Endodermal cell (in vitro differentiated cells): ENCODE data around the gene STX19. TPM values are rescaled to one million over a fixed set of nuclear protein-coding genes. Genes with fewer than 3 reads are reported as not detected.
A peak's percentile ranks its signal among the peaks of the same experiment; 100 is the strongest.

Experiments
- DNase-seq: peaks from one replicate; pipeline ENCODE4 v3.0.0-alpha.2; 2017
- H3K27ac ChIP-seq: 2 replicates; pipeline ENCODE4 v1.5.1; 2013; ENCODE audit warnings: mild to moderate bottlenecking, low read depth, low read length, moderate library complexity
- H3K27me3 ChIP-seq: 2 replicates; pipeline ENCODE4 v1.6.1; 2013; ENCODE audit warnings: mild to moderate bottlenecking, low read length, moderate library complexity; ENCODE audit not compliant: insufficient read depth, control insufficient read depth, poor library complexity, severe bottlenecking
- H3K36me3 ChIP-seq: 2 replicates; pipeline ENCODE4 v1.7.0; 2013; ENCODE audit warnings: mild to moderate bottlenecking, low read length, moderate library complexity; ENCODE audit not compliant: control insufficient read depth, insufficient read depth
- H3K4me1 ChIP-seq: one replicate; pipeline ENCODE4 v1.7.0; 2013; ENCODE audit warnings: low read length; ENCODE audit not compliant: control insufficient read depth, insufficient read depth
- H3K4me3 ChIP-seq: 2 replicates; pipeline ENCODE4 v1.5.1; 2013; ENCODE audit warnings: mild to moderate bottlenecking, low read length, moderate library complexity
- H3K9ac ChIP-seq: 2 replicates; pipeline ENCODE4 v1.6.1; 2013; ENCODE audit warnings: mild to moderate bottlenecking, low read length, moderate library complexity; ENCODE audit not compliant: poor library complexity, severe bottlenecking; ENCODE audit errors: extremely low read depth
- H3K9me3 ChIP-seq: 2 replicates; pipeline ENCODE4 v1.6.1; 2013; ENCODE audit warnings: mild to moderate bottlenecking, low read length, moderate library complexity; ENCODE audit not compliant: control insufficient read depth
- H3K27ac Mint-ChIP-seq: 2 replicates; pipeline ENCODE4 v1.8.0; 2020; ENCODE audit warnings: mixed read lengths
- H3K27me3 Mint-ChIP-seq: 2 replicates; pipeline ENCODE4 v1.8.0; 2021; ENCODE audit warnings: mild to moderate bottlenecking, mixed read lengths; ENCODE audit not compliant: insufficient read depth
- H3K36me3 Mint-ChIP-seq: 2 replicates; pipeline ENCODE4 v1.8.0; 2020; ENCODE audit warnings: low read depth, mixed read lengths
- H3K4me1 Mint-ChIP-seq: 2 replicates; pipeline ENCODE4 v1.8.0; 2020; ENCODE audit warnings: mixed read lengths
- H3K4me3 Mint-ChIP-seq: 2 replicates; pipeline ENCODE4 v1.8.0; 2020; ENCODE audit warnings: mild to moderate bottlenecking, moderate library complexity, mixed read lengths
- H3K9me3 Mint-ChIP-seq: 2 replicates; pipeline ENCODE4 v1.8.0; 2020; ENCODE audit warnings: mild to moderate bottlenecking, mixed read lengths
- CTCF ChIP-seq: fragments of 200-600 bp; sonication (generic); conservative IDR thresholded peaks from 2 replicates; pipeline ENCODE4 v1.5.0; 2021; ENCODE audit warnings: antibody characterized with exemption, mild to moderate bottlenecking
- WGBS, 2 experiments: methylation state at CpG; one replicate each; pipeline versions ENCODE4 v1.1.5 to v1.1.7; 2013; ENCODE audit warnings: missing lambda C conversion rate in 2 of 2, mixed read lengths in 1 of 2; ENCODE audit not compliant: insufficient coverage in 1 of 2, insufficient read length in 1 of 2; 5-methylcytosine and 5-hydroxymethylcytosine counted together
- total RNA-seq, 2 donors: library from RNA; stranded (reverse); fragmentation: NEBNext Ultra II Directional in 1 of 2; extraction: Animal tissue kit (Norgen Biotek cat#: 25700) in 1 of 2; gene quantifications; 2 replicates in 1 of 2; 3 replicates in 1 of 2; pipeline ENCODE4 v1.2.1, GENCODE V29; 2021

The STX19 gene
- total RNA-seq, 2 donors from 2014 or later: not detected

GRCh38 chr3:94009608-94010007 is 18.8 kb downstream of the STX19 start:
- Mint-ChIP-seq H3K4me3 (no peak overlapping the region), H3K27me3 (no peaks in the 10 kb centered on the region), H3K9me3 (no peaks in the 10 kb centered on the region), H3K27ac (no peak overlapping the region), H3K4me1 (no peaks in the 10 kb centered on the region), H3K36me3 (peaks cover 15% of the 10 kb centered on the region)
- H3K27ac ChIP-seq: no peak overlapping the region
- no peaks in the 10 kb centered on the region for H3K4me1 ChIP-seq
- H3K9ac ChIP-seq: no peak overlapping the region
- no peak for TF ChIP-seq CTCF
- no peaks in the 10 kb centered on the region for H3K27me3 ChIP-seq
- peaks cover 10% of the 10 kb centered on the region for H3K9me3 ChIP-seq
- peaks cover 11% of the 10 kb centered on the region for H3K36me3 ChIP-seq
- H3K4me3 ChIP-seq: no peak overlapping the region
- DNase-seq: no peak
- WGBS, 2 experiments: 92 to 100% methylated on average over 1 to 2 of the region's 2 CpGs

GRCh38 chr3:94008253-94008652 is 20.1 kb downstream of the STX19 start:
- Histone ChIP-seq H3K4me3 (no peak overlapping the region), H3K27me3 (no peaks in the 10 kb centered on the region), H3K27ac (no peak overlapping the region), H3K4me1 (no peaks in the 10 kb centered on the region), H3K9me3 (peaks cover 10% of the 10 kb centered on the region), H3K9ac (no peak overlapping the region), H3K36me3 (peaks cover 11% of the 10 kb centered on the region)
- Mint-ChIP-seq H3K27me3 (no peaks in the 10 kb centered on the region), H3K36me3 (peaks cover 14% of the 10 kb centered on the region), H3K4me1 (no peaks in the 10 kb centered on the region), H3K4me3 (no peak overlapping the region), H3K27ac (no peak overlapping the region), H3K9me3 (no peaks in the 10 kb centered on the region)
- no peak for DNase-seq
- TF ChIP-seq CTCF: no peak
- WGBS, 2 experiments: 86 to 92% methylated on average over 1 to 2 of the region's 2 CpGs

- Mint-ChIP-seq H3K4me3 (no peak overlapping the region), H3K4me1 (peaks cover 5% of the 10 kb centered on the region), H3K27ac (no peak overlapping the region), H3K27me3 (no peaks in the 10 kb centered on the region), H3K9me3 (no peaks in the 10 kb centered on the region), H3K36me3 (peaks cover 17% of the 10 kb centered on the region)
- Histone ChIP-seq H3K36me3 (peaks cover 11% of the 10 kb centered on the region), H3K27me3 (no peaks in the 10 kb centered on the region), H3K27ac (no peak overlapping the region), H3K4me3 (no peak overlapping the region), H3K4me1 (no peaks in the 10 kb centered on the region), H3K9ac (no peak overlapping the region), H3K9me3 (peaks cover 10% of the 10 kb centered on the region)
- TF ChIP-seq CTCF: peak; percentile 85
- no peak for DNase-seq
- WGBS, 2 experiments: 48% methylated on average over 4 of the region's 4 CpGs; no CpG with 5 or more reads in 1 of the 2 experiments
Observed at GRCh38 chr3:94004301-94004910, 24.0 kb downstream of the STX19 start.
